H1 (cell line): ENCODE measurements around the gene SERINC4. TPM values are rescaled to one million over a fixed set of nuclear protein-coding genes. Genes with fewer than 3 reads are reported as not detected.

Experiments
- CTCF ChIA-PET: fragments of 300-600 bp; sonication (Branson Sonifier 250); formaldehyde crosslinking; loops from one replicate; lab custom pipeline; 2021; ENCODE audit not compliant: partially characterized antibody; lab: Charles Lee
- POLR2A ChIA-PET: fragments of 300-600 bp; sonication (Branson Sonifier 250); formaldehyde crosslinking; loops from one replicate; lab custom pipeline; 2021; ENCODE audit warnings: inconsistent platforms; ENCODE audit not compliant: partially characterized antibody; lab: Charles Lee
- DNase-seq, 2 experiments: peaks; one replicate each; pipeline versions ENCODE4 v3.0.0 to v3.0.0-alpha.2; 2010 to 2022; ENCODE audit warnings: low spot score in 2 of 2, low read depth in 1 of 2, mixed read lengths in 1 of 2
- FAIRE-seq: peaks from 2 replicates; lab custom pipeline; 2011; peaks lifted over from hg19 to GRCh38; lab: Jason Lieb, UNC
- H2AFZ ChIP-seq: 2 replicates; pipeline ENCODE4 v1.8.1; 2012; ENCODE audit warnings: low read length, inconsistent platforms
- H2AK5ac ChIP-seq: 2 replicates; pipeline ENCODE4 v1.6.1; 2013; ENCODE audit warnings: low read depth, low read length
- H2BK120ac ChIP-seq: replicated peaks from 2 replicates; pipeline ENCODE3; 2013; ENCODE audit warnings: low read depth, low read length, inconsistent platforms
- H2BK12ac ChIP-seq: 2 replicates; pipeline ENCODE4 v1.6.1; 2013; ENCODE audit warnings: low read depth, low read length
- H2BK15ac ChIP-seq: 2 replicates; pipeline ENCODE4 v1.6.1; 2013; ENCODE audit warnings: low read length
- H2BK20ac ChIP-seq: 2 replicates; pipeline ENCODE4 v1.6.1; 2013; ENCODE audit warnings: low read length
- H2BK5ac ChIP-seq: 2 replicates; pipeline ENCODE4 v1.6.1; 2013; ENCODE audit warnings: low read depth, low read length
- H3K14ac ChIP-seq: 2 replicates; pipeline ENCODE4 v1.6.1; 2013; ENCODE audit warnings: inconsistent platforms; ENCODE audit not compliant: insufficient read length
- H3K18ac ChIP-seq: 2 replicates; pipeline ENCODE4 v1.6.1; 2013; ENCODE audit warnings: low read length; ENCODE audit errors: extremely low read depth
- H3K23ac ChIP-seq: 2 replicates; pipeline ENCODE4 v1.6.1; 2013; ENCODE audit warnings: inconsistent platforms; ENCODE audit not compliant: insufficient read length
- H3K23me2 ChIP-seq: 2 replicates; pipeline ENCODE4 v1.6.1; 2013; ENCODE audit warnings: low read depth, low read length
- H3K27ac ChIP-seq: 2 replicates; pipeline ENCODE4 v1.6.1; 2011; ENCODE audit warnings: low read depth, low read length, inconsistent platforms
- H3K27me3 ChIP-seq, 4 experiments: replicated peaks in 1 of 4; 1 replicate in 1 of 4; 2 replicates in 3 of 4; pipeline versions ENCODE4 v1.6.1 to v1.8.1; 2011 to 2013; ENCODE audit warnings: low read length in 3 of 4, mild to moderate bottlenecking in 3 of 4, inconsistent platforms in 2 of 4, mixed read lengths in 2 of 4, moderate library complexity in 1 of 4; ENCODE audit not compliant: control insufficient read depth in 3 of 4, insufficient read depth in 3 of 4; ENCODE audit errors: extremely low read depth in 1 of 4
- H3K36me3 ChIP-seq, 4 experiments: 2 replicates each; pipeline versions ENCODE4 v1.6.1 to v1.8.1; 2011 to 2013; ENCODE audit warnings: mild to moderate bottlenecking in 4 of 4, low read length in 3 of 4, moderate library complexity in 2 of 4, control low read depth in 1 of 4, inconsistent platforms in 1 of 4; ENCODE audit not compliant: insufficient read depth in 4 of 4, control insufficient read depth in 2 of 4
- H3K4ac ChIP-seq: replicated peaks from 2 replicates; pipeline ENCODE3; 2013; ENCODE audit warnings: low read length, low read depth, mixed read lengths, inconsistent platforms; ENCODE audit not compliant: insufficient read length
- H3K4me1 ChIP-seq, 4 experiments: replicated peaks in 1 of 4; 1 replicate in 1 of 4; 2 replicates in 3 of 4; pipeline versions ENCODE4 v1.6.1 to v1.8.1; 2011 to 2013; ENCODE audit warnings: low read length in 3 of 4, inconsistent platforms in 2 of 4, mixed read lengths in 1 of 4; ENCODE audit not compliant: insufficient read depth in 4 of 4, control insufficient read depth in 3 of 4
- H3K4me2 ChIP-seq, 2 experiments: 2 replicates each; pipeline versions ENCODE4 v1.6.1 to v1.8.1; 2011 to 2013; ENCODE audit warnings: low read depth in 2 of 2, low read length in 2 of 2, control low read depth in 1 of 2, inconsistent platforms in 1 of 2, mild to moderate bottlenecking in 1 of 2; ENCODE audit not compliant: insufficient read depth in 1 of 2
- H3K4me3 ChIP-seq, 4 experiments: fragments of 200-600, 300-600 bp in 1 of 4; sonication (generic), shearing (Covaris generic), sonication (Bioruptor Twin) in 1 of 4; 2 replicates each; pipeline versions ENCODE4 v1.5.1 to v1.8.1; 2011 to 2016; ENCODE audit warnings: low read length in 4 of 4, low read depth in 3 of 4, control low read depth in 2 of 4, inconsistent platforms in 2 of 4, mild to moderate bottlenecking in 2 of 4, mixed read lengths in 1 of 4, moderate library complexity in 1 of 4; ENCODE audit not compliant: insufficient read depth in 2 of 4; ENCODE audit errors: extremely low read depth in 1 of 4
- H3K56ac ChIP-seq: replicated peaks from 2 replicates; pipeline ENCODE3; 2013; ENCODE audit warnings: low read depth, mild to moderate bottlenecking, mixed read lengths, low read length, inconsistent platforms; ENCODE audit not compliant: insufficient read length
- H3K79me1 ChIP-seq: 2 replicates; pipeline ENCODE4 v1.6.1; 2013; ENCODE audit warnings: low read depth, low read length, control low read depth
- H3K79me2 ChIP-seq, 2 experiments: 2 replicates each; pipeline versions ENCODE4 v1.6.1 to v1.8.1; 2012 to 2013; ENCODE audit warnings: low read length in 2 of 2, mild to moderate bottlenecking in 2 of 2, inconsistent platforms in 1 of 2; ENCODE audit not compliant: insufficient read depth in 2 of 2, control insufficient read depth in 1 of 2
- H3K9ac ChIP-seq, 4 experiments: replicated peaks in 1 of 4; 1 replicate in 1 of 4; 2 replicates in 3 of 4; pipeline versions ENCODE4 v1.6.1 to v1.8.1; 2011 to 2013; ENCODE audit warnings: low read depth in 3 of 4, low read length in 3 of 4, control low read depth in 2 of 4, mild to moderate bottlenecking in 2 of 4, moderate library complexity in 2 of 4, inconsistent platforms in 1 of 4; ENCODE audit errors: extremely low read depth in 1 of 4
- H3K9me3 ChIP-seq, 2 experiments: 2 replicates each; pipeline versions ENCODE4 v1.6.1 to v1.8.1; 2012 to 2013; ENCODE audit warnings: mild to moderate bottlenecking in 2 of 2, moderate library complexity in 2 of 2, control low read depth in 1 of 2, inconsistent platforms in 1 of 2, low read depth in 1 of 2, low read length in 1 of 2, mixed read lengths in 1 of 2; ENCODE audit not compliant: insufficient read depth in 2 of 2
- H4K20me1 ChIP-seq, 2 experiments: replicated peaks in 1 of 2; 2 replicates each; pipeline versions ENCODE3 to v1.8.1; 2011 to 2013; ENCODE audit warnings: inconsistent platforms in 2 of 2, low read length in 2 of 2, mild to moderate bottlenecking in 1 of 2; ENCODE audit not compliant: insufficient read depth in 2 of 2, control insufficient read depth in 1 of 2
- H4K5ac ChIP-seq: 2 replicates; pipeline ENCODE4 v1.6.1; 2013; ENCODE audit warnings: low read length, low read depth, mixed read lengths, inconsistent platforms; ENCODE audit not compliant: insufficient read length
- H4K8ac ChIP-seq: 2 replicates; pipeline ENCODE4 v1.8.0; 2013; ENCODE audit warnings: mild to moderate bottlenecking, moderate library complexity, low read length, inconsistent platforms; ENCODE audit not compliant: insufficient read depth; ENCODE audit errors: extremely low read depth
- H4K91ac ChIP-seq: replicated peaks from 2 replicates; pipeline ENCODE3; 2013; ENCODE audit warnings: low read length, mixed read lengths, inconsistent platforms; ENCODE audit not compliant: insufficient read length
- CBX5 ChIP-seq: fragments of 300-800, 300-1000 bp; sonication (generic); IDR thresholded peaks from 2 replicates; pipeline ENCODE4 v1.7.1; 2016; ENCODE audit warnings: antibody characterized with exemption, low read length, low read depth
- HDAC6 ChIP-seq: IDR thresholded peaks from one replicate; pipeline ENCODE4 v1.7.1; 2012; ENCODE audit warnings: low read depth, mild to moderate bottlenecking, inconsistent platforms, low read length, moderate library complexity
- KDM5A ChIP-seq: fragments of 200-600 bp; IDR thresholded peaks from 2 replicates; pipeline ENCODE4 v1.7.1; 2012; ENCODE audit warnings: mild to moderate bottlenecking, low read length, inconsistent platforms, mixed read lengths
- NANOG ChIP-seq: IDR thresholded peaks from 2 replicates; pipeline ENCODE4 v1.6.1; 2011; ENCODE audit warnings: low read length, low read depth, mild to moderate bottlenecking, inconsistent platforms; ENCODE audit not compliant: insufficient read depth, poor library complexity, severe bottlenecking
- POLR2A ChIP-seq, 2 experiments: IDR thresholded peaks; 1 replicate in 1 of 2; 2 replicates in 1 of 2; pipeline ENCODE4 v1.6.1; 2011; ENCODE audit warnings: low read depth in 2 of 2, low read length in 2 of 2, mild to moderate bottlenecking in 2 of 2; ENCODE audit errors: control extremely low read depth in 1 of 2
- RFX5 ChIP-seq: IDR thresholded peaks from 2 replicates; pipeline ENCODE4 v1.6.1; 2011; ENCODE audit warnings: low read depth, low read length, improper control_type of control experiment, borderline replicate concordance
- RNF2 ChIP-seq: fragments of 200-900, 300-1000 bp; sonication (generic); IDR thresholded peaks from 2 replicates; pipeline ENCODE4 v1.7.1; 2016; ENCODE audit warnings: borderline replicate concordance, low read depth, mild to moderate bottlenecking, antibody characterized with exemption, low read length; ENCODE audit not compliant: poor library complexity, severe bottlenecking; ENCODE audit errors: missing control alignments
- TAF7 ChIP-seq: optimal IDR thresholded peaks from 2 replicates; pipeline ENCODE3; 2011; ENCODE audit warnings: low read depth, mild to moderate bottlenecking, inconsistent platforms, low read length, moderate library complexity, borderline replicate concordance
- YY1 ChIP-seq: IDR thresholded peaks from 2 replicates; pipeline ENCODE4 v1.6.1; 2011; ENCODE audit warnings: low read depth, mild to moderate bottlenecking, low read length
- WGBS, 2 experiments: shearing (Covaris generic) in 1 of 2; methylation state at CpG; one replicate each; pipeline versions ENCODE4 v1.1.6 to v1.1.7; 2013 to 2015; ENCODE audit warnings: low lambda C conversion rate in 2 of 2, mixed read lengths in 2 of 2, inconsistent platforms in 1 of 2, low coverage in 1 of 2, missing lambda C conversion rate in 1 of 2; ENCODE audit not compliant: insufficient replicate concordance in 2 of 2, insufficient coverage in 1 of 2, insufficient read length in 1 of 2; ENCODE audit errors: extremely low coverage in 1 of 2, missing lambda C conversion rate in 1 of 2; 5-methylcytosine and 5-hydroxymethylcytosine counted together
- polyA plus RNA-seq, 7 experiments: library from polyadenylated mRNA; depleted of rRNA in 3 of 7; stranded (reverse) in 5 of 7; unstranded in 2 of 7; fragments of >200 nt in 5 of 7; fragments of 200-250 nt in 2 of 7; gene quantifications; 1 replicate in 5 of 7; 2 replicates in 1 of 7; 4 replicates in 1 of 7; pipeline versions ENCODE4 v1.2.1 to v1.2.3, GENCODE V29; 2011 to 2013; ENCODE audit warnings: missing spikeins in 2 of 7, mixed read lengths in 2 of 7
- total RNA-seq: library from RNA; stranded (reverse); fragmentation: NEBNext Ultra II Directional; extraction: Animal tissue kit (Norgen Biotek cat#: 25700); gene quantifications from 2 replicates; pipeline ENCODE4 v1.2.1, GENCODE V29; 2021

SERINC4 gene
- total and polyA plus RNA-seq, 2 of the 8 experiments (the other 6 are each of a cell fraction or from before 2014, with no cell fraction given) = 0.08 TPM; not detected in 1

DNA sequence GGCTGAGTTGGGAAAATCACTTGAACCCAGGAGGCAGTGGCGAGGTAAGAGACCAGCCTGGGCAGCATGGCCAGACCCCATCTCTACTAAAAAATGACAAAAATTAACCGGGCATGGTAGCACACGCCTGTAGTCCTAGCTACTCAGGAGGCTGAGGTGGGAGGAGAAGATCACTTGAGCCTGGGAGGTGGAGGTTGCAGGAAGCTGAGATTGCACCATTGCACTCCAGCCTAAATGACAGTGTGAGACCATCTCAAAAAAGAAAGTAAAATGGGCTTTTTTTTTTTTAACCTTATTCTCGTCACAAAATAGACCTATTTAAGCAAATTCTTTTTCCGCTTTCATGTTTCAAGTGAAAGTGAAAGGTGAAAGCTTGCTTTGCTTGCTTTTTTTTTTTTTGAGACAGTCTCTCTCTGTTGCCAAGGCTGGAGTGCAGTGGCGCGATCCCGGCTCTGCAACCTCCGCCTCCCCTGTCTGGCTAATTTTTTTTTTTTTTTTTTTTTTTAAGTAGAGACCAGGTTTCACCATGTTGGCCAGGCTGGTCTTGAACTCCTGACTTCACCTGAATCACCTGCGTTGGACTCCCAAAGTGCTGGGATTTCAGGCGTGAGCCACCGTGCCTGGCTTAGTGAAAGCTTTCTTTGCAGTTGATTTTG lies 50.2 kb downstream of the SERINC4 start:
- Histone ChIP-seq H2AK5ac (no peak overlapping the region), H2BK5ac (no peak overlapping the region), H2BK15ac (no peak overlapping the region), H3K4me3 (no peak overlapping the region), H3K79me2 (peaks cover 9 to 79% of the 10 kb centered on the region in 2 experiments), H4K5ac (no peak overlapping the region), H3K14ac (no peak overlapping the region), H2BK120ac (no peak overlapping the region), H3K23ac (no peak overlapping the region), H3K23me2 (no peaks in the 10 kb centered on the region; the same call in 1 of the 2 replicates), H2AFZ (no peak overlapping the region), H3K4me1 (peaks cover 0 to 6% (median 2%) of the 10 kb centered on the region in 4 experiments; a peak in 6 of 7 replicates), H3K4ac (no peak overlapping the region), H4K91ac (no peak overlapping the region), H3K4me2 (no peak overlapping the region), H3K79me1 (no peaks in the 10 kb centered on the region; the same call in 1 of the 2 replicates), H3K27me3 (no peaks in the 10 kb centered on the region), H3K9ac (no peak overlapping the region), H3K27ac (no peak overlapping the region), H2BK12ac (no peak overlapping the region), H3K9me3 (no peaks in the 10 kb centered on the region), H3K56ac (no peak overlapping the region), H3K36me3 (peaks cover 0 to 38% (median 14%) of the 10 kb centered on the region in 4 experiments; a peak in 6 of 8 replicates), H4K20me1 (peaks cover 17 to 23% of the 10 kb centered on the region in 2 experiments), H3K18ac (no peak overlapping the region), H2BK20ac (no peak overlapping the region), H4K8ac (no peak overlapping the region)
- no peak for FAIRE-seq
- ChIA-PET CTCF (interaction anchor here (0.7 to 1.3 kb wide), 2 partner anchors 24 to 223 kb away, joined by 3 to 4 read pairs; no protein-coding TSS in a partner anchor), POLR2A (interaction anchor here (1.3 kb wide), 1 partner anchor 46 kb away, joined by 3 read pairs; no protein-coding TSS in a partner anchor)
- WGBS, 2 experiments = 92% methylated on average over 11 of the region's 12 CpGs; no CpG with 5 or more reads in 1 of the 2 experiments
- DNase-seq = no peak
- TF ChIP-seq RNF2 = no peak
- TF ChIP-seq HDAC6 = no peak
- no peak for TF ChIP-seq CBX5
- TF ChIP-seq POLR2A (IDR thresholded peaks at IDR 0.05; ENCODE audit: control extremely low read depth in 1 of 2, low read depth in 2 of 2, low read length in 2 of 2) = no peak
- TF ChIP-seq TAF7 = no peak
- TF ChIP-seq NANOG = no peak
- no peak for TF ChIP-seq RFX5
- TF ChIP-seq YY1 = no peak
- TF ChIP-seq KDM5A = no peak
